K562 (cell line): ENCODE measurements around the gene THAP5. TPM values are rescaled to one million over a fixed set of nuclear protein-coding genes. Genes with fewer than 3 reads are reported as not detected.

Source experiments
- ARID1B ChIP-seq: fragments of 450-650 bp; IDR thresholded peaks from 2 replicates; pipeline ENCODE4 v1.6.1; 2016; ENCODE audit warnings: antibody characterized with exemption, mild to moderate bottlenecking, inconsistent platforms
- CBFB ChIP-seq: sonication (generic); formaldehyde crosslinking; IDR thresholded peaks from 2 replicates; pipeline ENCODE4 v1.4.0; 2020; ENCODE audit warnings: mild to moderate bottlenecking, missing genetic modification reagents
- CHD1 ChIP-seq: fragments of 200-600 bp; sonication (generic); IDR thresholded peaks from one replicate; pipeline ENCODE4 v1.6.1; 2012; ENCODE audit warnings: mild to moderate bottlenecking, moderate library complexity, low read length, inconsistent platforms
- CREM ChIP-seq: IDR thresholded peaks from 2 replicates; pipeline ENCODE4 v1.6.1; 2014; ENCODE audit warnings: antibody characterized with exemption, low read depth
- ELF1 ChIP-seq: fragments of 200-800 bp; sonication (Bioruptor generic); IDR thresholded peaks from 2 replicates; pipeline ENCODE4 v1.6.1; 2016; ENCODE audit warnings: missing genetic modification characterization, missing compliant biosample characterization
- KAT7 ChIP-seq: sonication (generic); formaldehyde crosslinking; IDR thresholded peaks from 2 replicates; pipeline ENCODE4 v1.8.0; 2022; ENCODE audit warnings: missing genetic modification reagents, mild to moderate bottlenecking, borderline replicate concordance
- NCOA6 ChIP-seq: fragments of 450-650 bp; IDR thresholded peaks from 2 replicates; pipeline ENCODE4 v1.6.1; 2017; ENCODE audit warnings: mild to moderate bottlenecking
- NCOR1 ChIP-seq: fragments of 450-650 bp; IDR thresholded peaks from 2 replicates; pipeline ENCODE4 v1.6.1; 2016; ENCODE audit warnings: mild to moderate bottlenecking, moderate library complexity
- POLR2AphosphoS5 ChIP-seq: IDR thresholded peaks from 2 replicates; pipeline ENCODE4 v1.6.1; 2011; ENCODE audit warnings: mild to moderate bottlenecking, low read depth, low read length, moderate library complexity; ENCODE audit not compliant: control insufficient read depth, insufficient read depth
- RBM22 ChIP-seq: fragments of 200-400 bp; formaldehyde crosslinking; IDR thresholded peaks from 2 replicates; pipeline ENCODE4 v1.6.1; 2018; ENCODE audit warnings: low read length, low read depth; ENCODE audit not compliant: poor library complexity, severe bottlenecking
- RREB1 ChIP-seq: fragments of 250-450 bp; sonication (Bioruptor Pico); IDR thresholded peaks from 2 replicates; pipeline ENCODE4 v1.4.0; 2020
- SAFB ChIP-seq: fragments of 200-400 bp; formaldehyde crosslinking; IDR thresholded peaks from 2 replicates; pipeline ENCODE4 v1.6.1; 2017; ENCODE audit warnings: low read depth, low read length, borderline replicate concordance
- SRSF3 ChIP-seq: fragments of 200-400 bp; formaldehyde crosslinking; IDR thresholded peaks from 2 replicates; pipeline ENCODE4 v1.6.1; 2016; ENCODE audit warnings: mild to moderate bottlenecking, low read length, moderate library complexity; ENCODE audit not compliant: insufficient read depth
- TAF7 ChIP-seq: fragments of 450-650 bp; IDR thresholded peaks from 2 replicates; pipeline ENCODE4 v1.6.1; 2016; ENCODE audit warnings: missing genetic modification characterization, missing compliant biosample characterization
- ZNF583 ChIP-seq: fragments of 250-450 bp; sonication (Bioruptor Pico); IDR thresholded peaks from 2 replicates; pipeline ENCODE4 v1.4.0; 2020
- polyA plus RNA-seq, 8 experiments: library from polyadenylated mRNA; depleted of rRNA in 4 of 8; stranded (reverse) in 5 of 8; unstranded in 3 of 8; fragments of >200 nt; fragmentation: Nextera tagmentation in 2 of 8; fragmentation: Illumina TruSeq in 1 of 8; extraction: Ambion mirVana in 2 of 8; extraction: Trizol in 1 of 8; gene quantifications; 2 replicates each; pipeline versions ENCODE4 v1.2.1 to v1.2.3, GENCODE V29; 2011 to 2014; ENCODE audit warnings: inconsistent platforms in 1 of 8, missing spikeins in 1 of 8
- total RNA-seq, 7 experiments: library from RNA; depleted of rRNA in 6 of 7; stranded (reverse); fragments of >200 nt in 6 of 7; fragmentation: Illumina TruSeq in 2 of 7; extraction: Trizol in 2 of 7; gene quantifications; 2 replicates each; pipeline versions ENCODE4 v1.2.1 to v1.2.3, GENCODE V29; 2011 to 2021; ENCODE audit warnings: low replicate concordance in 1 of 7

The THAP5 gene
- total and polyA plus RNA-seq, 9 of the 15 experiments (the other 6 are each of a cell fraction or from before 2014, with no cell fraction given): 16.5 to 58.1 (median 28.2) TPM

GRCh38 chr7:108570146-108570755, 745 bp upstream of the THAP5 start (continued):
- TF ChIP-seq POLR2AphosphoS5 (no peak), ZNF583 (CRISPR knock-in tag) (no peak), KAT7 (CRISPR knock-in tag) (no peak; the same call in 1 of the 2 replicates), CHD1 (peak; percentile 66), RREB1 (CRISPR knock-in tag) (no peak), SRSF3 (peak; percentile 76; the same call in 1 of the 2 replicates), TAF7 (tag) (0 out of 2 replicates have a peak, but pooled peaks have one; percentile 5), ELF1 (tag) (no peak), ARID1B (no peak), NCOR1 (no peak), NCOA6 (no peak), RBM22 (peak; percentile 71), CBFB (CRISPR knock-in tag) (0 out of 2 replicates have a peak, but pooled peaks have one; percentile 25), SAFB (no peak), CREM (peak; percentile 45; the same call in 1 of the 2 replicates)
